Ovary (tissue), 9 donors: ENCODE measurements around the gene ABCA2. TPM values are rescaled to one million over a fixed set of nuclear protein-coding genes. Genes with fewer than 3 reads are reported as not detected.

ENCODE experiments used
- DNase-seq, 5 donors: peaks; one replicate each; pipeline ENCODE4 v3.0.0-alpha.2; 2019 to 2020
- H3K27ac ChIP-seq, 2 donors: fragments of 200-600 bp; one replicate each; pipeline versions ENCODE4 v1.5.1 to v1.8.0; 2019 to 2022
- H3K27me3 ChIP-seq: fragments of 200-600 bp; one replicate; pipeline ENCODE4 v1.8.0; 2022
- H3K36me3 ChIP-seq: fragments of 200-600 bp; sonication (generic); one replicate; pipeline ENCODE4 v1.5.1; 2019
- H3K4me1 ChIP-seq: one replicate; pipeline ENCODE4 v1.8.1; 2013; ENCODE audit warnings: mild to moderate bottlenecking, moderate library complexity; ENCODE audit not compliant: insufficient read depth
- H3K4me3 ChIP-seq: fragments of 200-600 bp; sonication (generic); one replicate; pipeline ENCODE4 v1.5.1; 2017
- H3K9me3 ChIP-seq, 2 donors: fragments of 200-600 bp in 1 of 2; sonication (generic) in 1 of 2; one replicate each; pipeline versions ENCODE4 v1.5.1 to v1.8.1; 2013 to 2019; ENCODE audit warnings: mild to moderate bottlenecking in 1 of 2, moderate library complexity in 1 of 2
- CTCF ChIP-seq, 3 donors: fragments of 450-650 bp in 2 of 3; fragments of 200-600 bp in 1 of 3; IDR thresholded peaks; one replicate each; pipeline versions ENCODE4 v1.5.1 to v1.8.0; 2016 to 2022; ENCODE audit warnings: antibody characterized with exemption in 3 of 3, mild to moderate bottlenecking in 1 of 3
- EP300 ChIP-seq: sonication (generic); formaldehyde crosslinking; IDR thresholded peaks from one replicate; pipeline ENCODE4 v1.6.1; 2017; ENCODE audit warnings: antibody characterized with exemption
- POLR2A ChIP-seq: fragments of 450-650 bp; IDR thresholded peaks from one replicate; pipeline ENCODE4 v1.6.1; 2017; ENCODE audit warnings: antibody characterized with exemption, mild to moderate bottlenecking, moderate library complexity
- WGBS, 3 donors: extraction: QIAGEN DNeasy Blood & Tissue Kit in 1 of 3; methylation state at CpG; one replicate each; pipeline versions ENCODE4 v1.1.5 to v1.1.7; 2013 to 2017; 5-methylcytosine and 5-hydroxymethylcytosine counted together
- intact Hi-C, 4 donors: fragments of 100-400 bp; cut with DNase I; formaldehyde crosslinking; loops; one replicate each; pipeline versions ENCODE4 v1.11.0 to v1.15.1; 2022 to 2023
- polyA plus RNA-seq, 2 donors: library from polyadenylated mRNA; stranded (reverse); fragments of 200-250 nt in 1 of 2; fragments of 350-450 nt in 1 of 2; fragmentation: Illumina TruSeq in 1 of 2; extraction: RNeasy Lipid Tissue Mini Kit (QIAGEN cat#74804) in 1 of 2; gene quantifications; one replicate each; pipeline ENCODE4 v1.2.3, GENCODE V29; 2013 to 2014
- total RNA-seq, 7 donors: library from RNA; depleted of rRNA in 2 of 7; stranded (reverse); fragments of >200 nt in 2 of 7; fragmentation: NEBNext Ultra II Directional in 3 of 7; extraction: Animal tissue kit (Norgen Biotek cat#: 25700) in 3 of 7; gene quantifications; one replicate each; pipeline versions ENCODE4 v1.1.0 to v1.2.4, GENCODE V29; 2016 to 2023
- donor health status: DM: no; HTN: no; CAD: no; lungs with moderate emphysema.
- donor health status: DM: no; HTN: no; CAD: no.
- donor health status: Bipolar disorder and iron deficiency.
- donor health status: DM: yes; HTN: yes; CAD: no.
- donor health status: DM: no; HTN: no; CAD: no.
- donor health status: DM: yes; HTN: yes; CAD: no.

Gene ABCA2
- total and polyA plus RNA-seq, 9 donors = 2.0 to 26.9 (median 12.3) TPM

GRCh38 chr9:136983656-136984314 lies 44.3 kb downstream of the ABCA2 start:
- Histone ChIP-seq H3K9me3 (no peaks in the 10 kb centered on the region), H3K4me1 (no peaks in the 10 kb centered on the region), H3K36me3 (no peaks in the 10 kb centered on the region), H3K27ac (no peak overlapping the region), H3K4me3 (no peak overlapping the region), H3K27me3 (no peaks in the 10 kb centered on the region)
- TF ChIP-seq EP300 (no peak), POLR2A (no peak), CTCF (IDR thresholded peaks at IDR 0.05) (no peak)
- 79 to 84% (median 83%) methylated on average over 11 of the region's 11 CpGs for WGBS, 3 donors
- DNase-seq = no peak
- intact Hi-C loops = no loop called here

GRCh38 chr9:136983167-136983566 lies 44.9 kb downstream of the ABCA2 start:
- H3K4me1 ChIP-seq = peaks cover under 1% of the 10 kb centered on the region
- no peaks in the 10 kb centered on the region for H3K27me3 ChIP-seq
- no peaks in the 10 kb centered on the region for H3K9me3 ChIP-seq
- H3K4me3 ChIP-seq = no peak overlapping the region
- no peaks in the 10 kb centered on the region for H3K36me3 ChIP-seq
- no peak overlapping the region for H3K27ac ChIP-seq
- DNase-seq = no peak
- intact Hi-C loops = no loop called here
- TF ChIP-seq EP300 (no peak), CTCF (IDR thresholded peaks at IDR 0.05) (no peak), POLR2A (no peak)
- WGBS, 3 donors = 79 to 86% (median 85%) methylated on average over 7 to 9 of the region's 9 CpGs

DNA sequence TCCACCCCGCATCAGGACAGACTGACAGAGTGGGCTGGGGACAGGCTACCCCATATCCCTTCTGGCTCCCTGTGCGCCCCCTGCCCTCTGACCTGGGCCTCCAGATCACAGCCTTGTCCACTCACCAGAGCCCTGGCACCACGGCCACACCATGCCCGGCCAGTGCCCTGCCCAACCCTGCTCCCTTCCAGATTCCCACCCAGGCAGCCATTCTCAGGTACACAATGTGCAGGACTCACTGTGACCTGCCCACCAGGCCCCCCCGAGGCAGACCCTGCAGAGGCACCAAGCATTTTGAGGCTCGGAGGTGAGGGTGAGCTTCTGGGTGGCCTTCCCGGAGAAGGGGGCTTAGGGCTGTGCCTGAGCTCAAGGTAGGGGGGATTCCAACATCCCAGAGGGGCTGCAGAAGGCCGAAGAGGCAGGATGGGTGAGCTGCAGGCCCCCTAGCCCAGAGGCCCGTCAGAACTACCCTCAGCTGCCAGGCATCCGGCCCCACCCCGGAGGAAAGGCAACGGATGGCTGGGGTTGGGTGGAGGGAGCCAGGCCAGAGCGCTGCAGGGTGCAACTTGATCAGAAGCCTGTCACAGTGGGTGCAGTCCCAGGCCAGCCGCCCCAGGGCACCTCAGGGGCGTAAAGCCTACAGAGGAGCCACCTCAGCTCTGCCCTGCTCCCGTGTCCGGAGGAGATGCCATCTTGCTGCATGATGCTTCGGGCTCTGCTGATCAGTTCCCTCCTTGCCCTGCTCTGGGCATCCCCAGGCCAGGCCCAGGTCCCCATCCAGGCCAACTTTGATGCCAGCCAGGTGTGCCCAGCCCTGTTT lies 45.6 kb downstream of the ABCA2 start, which contains the start of gene LCNL1:
Gene LCNL1, plus strand, starts transcription at position 762 of the 820 bp plus-strand sequence. CDS start 594 bp downstream, outside the sequence.
- DNase-seq = no peak
- no peak within 1 kb of the TSS for H3K27ac ChIP-seq
- no peaks in the 10 kb centered on the region for H3K36me3 ChIP-seq
- H3K27me3 ChIP-seq = no peaks in the 10 kb centered on the region
- 82 to 90% (median 86%) methylated on average over 16 to 18 of the region's 18 CpGs for WGBS, 3 donors
- no peak for TF ChIP-seq POLR2A
- TF ChIP-seq CTCF (IDR thresholded peaks at IDR 0.05) = no peak
- no peak for TF ChIP-seq EP300
- H3K4me1 ChIP-seq = peaks cover 6% of the 10 kb centered on the region
- no peak within 1 kb of the TSS for H3K4me3 ChIP-seq
- intact Hi-C loops = no loop called here
- H3K9me3 ChIP-seq = no peaks in the 10 kb centered on the region

GRCh38 chr9:136981588-136982231 lies 46.3 kb downstream of the ABCA2 start:
- H3K4me3 ChIP-seq = no peak overlapping the region
- TF ChIP-seq POLR2A = no peak
- no peak for TF ChIP-seq EP300
- TF ChIP-seq CTCF (IDR thresholded peaks at IDR 0.05) = no peak
- no peaks in the 10 kb centered on the region for H3K9me3 ChIP-seq
- H3K4me1 ChIP-seq = peaks cover 6% of the 10 kb centered on the region
- WGBS, 3 donors = 54 to 71% (median 63%) methylated on average over 14 to 17 of the region's 17 CpGs
- no peak for DNase-seq
- intact Hi-C loops = no loop called here
- H3K27ac ChIP-seq = no peak overlapping the region
- no peaks in the 10 kb centered on the region for H3K36me3 ChIP-seq
- no peaks in the 10 kb centered on the region for H3K27me3 ChIP-seq
